Retinal pigment epithelial cell (primary cell): ENCODE results near the gene MOV10L1.
"Not testable (repeated sequence)": the region's sequence is repeated elsewhere in the genome, so short reads cannot be mapped to it uniquely, and the experiment has no call there.

ENCODE experiments used
- DNase-seq: peaks from one replicate; pipeline ENCODE4 v3.0.0-alpha.2; 2010; ENCODE audit warnings: low read depth
- H3K4me3 ChIP-seq: 2 replicates; pipeline ENCODE4 v1.5.1; 2011; ENCODE audit warnings: mild to moderate bottlenecking, low read length, control low read depth, moderate library complexity
- CTCF ChIP-seq: conservative IDR thresholded peaks from 2 replicates; pipeline ENCODE4 v1.5.1; 2011; ENCODE audit warnings: low read depth, low read length, control low read depth, inconsistent platforms

Gene MOV10L1

GRCh38 chr22:50204571-50204970 is 114.8 kb downstream of the MOV10L1 start:
- no peak overlapping the region for H3K4me3 ChIP-seq
- TF ChIP-seq CTCF: no peak
- no peak for DNase-seq

- DNase-seq, H3K4me3 ChIP-seq: not testable (repeated sequence)
Measured at GRCh38 chr22:50204998-50205397, 115.2 kb downstream of the MOV10L1 start.

GRCh38 chr22:50205781-50206569 is 116.2 kb downstream of the MOV10L1 start:
- DNase-seq: no peak
- no peak overlapping the region for H3K4me3 ChIP-seq
- no peak for TF ChIP-seq CTCF

- TF ChIP-seq CTCF: peak; percentile 65
- no peak overlapping the region for H3K4me3 ChIP-seq
- DNase-seq: no peak
Measured at GRCh38 chr22:50206599-50206998, 116.8 kb downstream of the MOV10L1 start.

- DNase-seq: no peak
- no peak for TF ChIP-seq CTCF
- no peak overlapping the region for H3K4me3 ChIP-seq
Measured at GRCh38 chr22:50207383-50208140, 117.8 kb downstream of the MOV10L1 start.

- no peak for TF ChIP-seq CTCF
- no peak overlapping the region for H3K4me3 ChIP-seq
- DNase-seq: no peak
Measured at GRCh38 chr22:50208430-50208938, 118.7 kb downstream of the MOV10L1 start.

- no peak for TF ChIP-seq CTCF
- no peak overlapping the region for H3K4me3 ChIP-seq
- no peak for DNase-seq
Measured at GRCh38 chr22:50208939-50209892, 119.4 kb downstream of the MOV10L1 start.
